Stomach (tissue), 9 donors: ENCODE data around the gene TMEM87B. TPM values are rescaled to one million over a fixed set of nuclear protein-coding genes. Genes with fewer than 3 reads are reported as not detected.

Source experiments
- DNase-seq, 2 donors: peaks; one replicate each; pipeline versions ENCODE4 v3.0.0 to v3.0.0-alpha.2; 2013 to 2019
- H3K27ac ChIP-seq, 5 donors: fragments of 200-600 bp in 4 of 5; sonication (generic) in 4 of 5; one replicate each; pipeline ENCODE4 v1.5.1; 2013 to 2019; ENCODE audit warnings: mild to moderate bottlenecking in 1 of 5, moderate library complexity in 1 of 5
- H3K27me3 ChIP-seq, 3 donors: fragments of 200-600 bp; sonication (generic); one replicate each; pipeline ENCODE4 v1.5.1; 2017 to 2019; ENCODE audit warnings: mixed run types in 1 of 3
- H3K36me3 ChIP-seq, 4 donors: fragments of 200-600 bp; sonication (generic); 1 replicate in 3 of 4; 2 replicates in 1 of 4; pipeline ENCODE4 v1.5.1; 2016 to 2019
- H3K4me1 ChIP-seq, 4 donors: fragments of 200-600 bp; sonication (generic); one replicate each; pipeline ENCODE4 v1.5.1; 2016 to 2019
- H3K4me3 ChIP-seq, 4 donors: fragments of 200-600 bp; sonication (generic) in 3 of 4; one replicate each; pipeline ENCODE4 v1.5.1; 2016 to 2019; ENCODE audit warnings: mild to moderate bottlenecking in 1 of 4
- H3K9me3 ChIP-seq, 4 donors: fragments of 200-600 bp; sonication (generic); one replicate each; pipeline ENCODE4 v1.5.1; 2016 to 2019
- CTCF ChIP-seq, 7 experiments: fragments of 450-650 bp in 4 of 7; fragments of 200-600 bp in 3 of 7; sonication (generic) in 3 of 7; IDR thresholded peaks; one replicate each; pipeline ENCODE4 v1.5.1; 2016 to 2019; ENCODE audit warnings: antibody characterized with exemption in 7 of 7, control low read depth in 2 of 7, mild to moderate bottlenecking in 1 of 7
- EP300 ChIP-seq: sonication (generic); formaldehyde crosslinking; IDR thresholded peaks from one replicate; pipeline ENCODE4 v1.6.1; 2017; ENCODE audit warnings: antibody characterized with exemption
- POLR2A ChIP-seq, 4 donors: fragments of 450-650 bp; IDR thresholded peaks; one replicate each; pipeline ENCODE4 v1.6.1; 2016; ENCODE audit warnings: antibody characterized with exemption in 4 of 4, control low read depth in 2 of 4, mild to moderate bottlenecking in 1 of 4, moderate library complexity in 1 of 4
- POLR2AphosphoS5 ChIP-seq, 3 donors: sonication (generic); formaldehyde crosslinking; IDR thresholded peaks; one replicate each; pipeline ENCODE4 v1.6.1; 2016; ENCODE audit warnings: antibody characterized with exemption in 3 of 3
- WGBS, 5 donors: extraction: QIAGEN DNeasy Blood & Tissue Kit in 3 of 5; methylation state at CpG; one replicate each; pipeline versions ENCODE4 v1.1.5 to v1.1.7; 2013 to 2018; 5-methylcytosine and 5-hydroxymethylcytosine counted together
- intact Hi-C: fragments of 100-400 bp; cut with DNase I; formaldehyde crosslinking; loops from one replicate; pipeline ENCODE4 v1.15.1; 2023; ENCODE audit warnings: low total_unique reads
- polyA plus RNA-seq, 3 donors: library from polyadenylated mRNA; stranded (reverse); fragments of 200-250 nt; gene quantifications; one replicate each; pipeline ENCODE4 v1.2.3, GENCODE V29; 2013
- total RNA-seq, 5 donors: library from RNA; depleted of rRNA; stranded (reverse); fragments of >200 nt; gene quantifications; one replicate each; pipeline versions ENCODE4 v1.1.0 to v1.2.3, GENCODE V29; 2014 to 2016
- donor health status: healthy with polysubstance abuse.
- donor health status: Bipolar disorder and iron deficiency.
- donor health status: healthy.

The TMEM87B gene
- total and polyA plus RNA-seq, 8 donors: 3.7 to 62.2 (median 16.1) TPM

GRCh38 chr2:112157472-112157871 lies 102.4 kb downstream of the TMEM87B start:
- intact Hi-C loops: no loop called here
- H3K4me3 ChIP-seq: no peak overlapping the region
- H3K36me3 ChIP-seq: no peaks in the 10 kb centered on the region
- H3K27ac ChIP-seq: no peak overlapping the region
- 43 to 83% (median 56%) methylated on average over 3 of the region's 3 CpGs for WGBS, 5 donors
- no peaks in the 10 kb centered on the region for H3K27me3 ChIP-seq
- peaks cover 0 to 10% (median 2%) of the 10 kb centered on the region in 4 donors for H3K4me1 ChIP-seq
- no peak for TF ChIP-seq POLR2A (IDR thresholded peaks at IDR 0.05)
- no peak for TF ChIP-seq POLR2AphosphoS5 (IDR thresholded peaks at IDR 0.05)
- no peak for TF ChIP-seq CTCF (IDR thresholded peaks at IDR 0.05)
- no peak for TF ChIP-seq EP300
- H3K9me3 ChIP-seq: no peaks in the 10 kb centered on the region
- DNase-seq: no peak

GRCh38 chr2:112159454-112159921 lies 104.4 kb downstream of the TMEM87B start:
- Histone ChIP-seq H3K4me3 (no peak overlapping the region), H3K36me3 (no peaks in the 10 kb centered on the region), H3K9me3 (no peaks in the 10 kb centered on the region), H3K27ac (no peak overlapping the region), H3K27me3 (no peaks in the 10 kb centered on the region), H3K4me1 (peaks cover 0 to 10% (median 2%) of the 10 kb centered on the region in 4 donors)
- TF ChIP-seq POLR2AphosphoS5 (IDR thresholded peaks at IDR 0.05) (no peak), CTCF (IDR thresholded peaks at IDR 0.05) (no peak), EP300 (no peak), POLR2A (IDR thresholded peaks at IDR 0.05) (no peak)
- WGBS, 5 donors: 93 to 97% (median 96%) methylated on average over 26 to 31 of the region's 31 CpGs
- intact Hi-C loops: no loop called here
- DNase-seq: no peak

GRCh38 chr2:112160283-112161250 lies 105.5 kb downstream of the TMEM87B start:
- 77 to 91% (median 86%) methylated on average over 35 to 52 of the region's 52 CpGs for WGBS, 5 donors
- no peak for TF ChIP-seq POLR2AphosphoS5 (IDR thresholded peaks at IDR 0.05)
- no peak for TF ChIP-seq EP300
- TF ChIP-seq CTCF (IDR thresholded peaks at IDR 0.05): no peak
- TF ChIP-seq POLR2A (IDR thresholded peaks at IDR 0.05): no peak
- H3K4me3 ChIP-seq: no peak overlapping the region
- no peaks in the 10 kb centered on the region for H3K27me3 ChIP-seq
- intact Hi-C loops: no loop called here
- DNase-seq: no peak
- no peak overlapping the region for H3K27ac ChIP-seq
- no peaks in the 10 kb centered on the region for H3K9me3 ChIP-seq
- H3K36me3 ChIP-seq: no peaks in the 10 kb centered on the region
- H3K4me1 ChIP-seq: peaks cover 0 to 5% (median 2%) of the 10 kb centered on the region in 4 donors

GRCh38 chr2:112161431-112162145 lies 106.5 kb downstream of the TMEM87B start:
- Histone ChIP-seq H3K4me3 (no peak overlapping the region), H3K9me3 (no peaks in the 10 kb centered on the region), H3K27me3 (no peaks in the 10 kb centered on the region), H3K27ac (no peak overlapping the region), H3K4me1 (no peaks in the 10 kb centered on the region), H3K36me3 (no peaks in the 10 kb centered on the region)
- WGBS, 5 donors: 90 to 94% (median 92%) methylated on average over 9 of the region's 9 CpGs
- TF ChIP-seq POLR2A (IDR thresholded peaks at IDR 0.05) (no peak), EP300 (no peak)
- DNase-seq: no peak
- intact Hi-C loops: no loop called here
